ENCODE results near the gene FOXE1. TPM values are rescaled to one million over a fixed set of nuclear protein-coding genes. Genes with fewer than 3 reads are reported as not detected.

FOXE1 gene
- polyA plus RNA-seq, 2 donors = 3.5 to 6.5 TPM

DNA sequence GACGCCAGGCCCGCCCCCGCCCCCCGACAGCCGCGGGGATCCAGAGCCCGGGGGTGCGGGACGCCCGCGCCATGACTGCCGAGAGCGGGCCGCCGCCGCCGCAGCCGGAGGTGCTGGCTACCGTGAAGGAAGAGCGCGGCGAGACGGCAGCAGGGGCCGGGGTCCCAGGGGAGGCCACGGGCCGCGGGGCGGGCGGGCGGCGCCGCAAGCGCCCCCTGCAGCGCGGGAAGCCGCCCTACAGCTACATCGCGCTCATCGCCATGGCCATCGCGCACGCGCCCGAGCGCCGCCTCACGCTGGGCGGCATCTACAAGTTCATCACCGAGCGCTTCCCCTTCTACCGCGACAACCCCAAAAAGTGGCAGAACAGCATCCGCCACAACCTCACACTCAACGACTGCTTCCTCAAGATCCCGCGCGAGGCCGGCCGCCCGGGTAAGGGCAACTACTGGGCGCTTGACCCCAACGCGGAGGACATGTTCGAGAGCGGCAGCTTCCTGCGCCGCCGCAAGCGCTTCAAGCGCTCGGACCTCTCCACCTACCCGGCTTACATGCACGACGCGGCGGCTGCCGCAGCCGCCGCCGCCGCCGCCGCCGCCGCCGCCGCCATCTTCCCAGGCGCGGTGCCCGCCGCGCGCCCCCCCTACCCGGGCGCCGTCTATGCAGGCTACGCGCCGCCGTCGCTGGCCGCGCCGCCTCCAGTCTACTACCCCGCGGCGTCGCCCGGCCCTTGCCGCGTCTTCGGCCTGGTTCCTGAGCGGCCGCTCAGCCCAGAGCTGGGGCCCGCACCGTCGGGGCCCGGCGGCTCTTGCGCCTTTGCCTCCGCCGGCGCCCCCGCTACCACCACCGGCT, 1.0 kb downstream of the FOXE1 start:
- Histone ChIP-seq H3K27ac (ENCODE audit: low read depth in 2 of 2, low read length in 1 of 2) (peak overlapping the region; percentile 39 to 78), H3K27me3 (ENCODE audit: control insufficient read depth in 1 of 2, insufficient read depth in 2 of 2, low read length in 2 of 2) (peaks cover 0 to 32% of the 10 kb centered on the region in 2 donors), H3K4me3 (ENCODE audit: low read depth in 1 of 2, low read length in 2 of 2) (peak overlapping the region; percentile 65 to 77), H3K9me3 (ENCODE audit: control insufficient read depth in 2 of 2, insufficient read depth in 1 of 2, low read depth in 1 of 2, low read length in 1 of 2) (no peaks in the 10 kb centered on the region), H3K4me1 (ENCODE audit: control insufficient read depth in 2 of 2, insufficient read depth in 2 of 2, low read length in 1 of 2) (peaks cover 0 to 17% of the 10 kb centered on the region in 2 donors), H3K36me3 (ENCODE audit: control insufficient read depth in 2 of 2, insufficient read depth in 2 of 2, low read length in 1 of 2) (no peaks in the 10 kb centered on the region)
- WGBS, 2 donors = 3% methylated on average over 69 to 125 of the region's 125 CpGs

DNA sequence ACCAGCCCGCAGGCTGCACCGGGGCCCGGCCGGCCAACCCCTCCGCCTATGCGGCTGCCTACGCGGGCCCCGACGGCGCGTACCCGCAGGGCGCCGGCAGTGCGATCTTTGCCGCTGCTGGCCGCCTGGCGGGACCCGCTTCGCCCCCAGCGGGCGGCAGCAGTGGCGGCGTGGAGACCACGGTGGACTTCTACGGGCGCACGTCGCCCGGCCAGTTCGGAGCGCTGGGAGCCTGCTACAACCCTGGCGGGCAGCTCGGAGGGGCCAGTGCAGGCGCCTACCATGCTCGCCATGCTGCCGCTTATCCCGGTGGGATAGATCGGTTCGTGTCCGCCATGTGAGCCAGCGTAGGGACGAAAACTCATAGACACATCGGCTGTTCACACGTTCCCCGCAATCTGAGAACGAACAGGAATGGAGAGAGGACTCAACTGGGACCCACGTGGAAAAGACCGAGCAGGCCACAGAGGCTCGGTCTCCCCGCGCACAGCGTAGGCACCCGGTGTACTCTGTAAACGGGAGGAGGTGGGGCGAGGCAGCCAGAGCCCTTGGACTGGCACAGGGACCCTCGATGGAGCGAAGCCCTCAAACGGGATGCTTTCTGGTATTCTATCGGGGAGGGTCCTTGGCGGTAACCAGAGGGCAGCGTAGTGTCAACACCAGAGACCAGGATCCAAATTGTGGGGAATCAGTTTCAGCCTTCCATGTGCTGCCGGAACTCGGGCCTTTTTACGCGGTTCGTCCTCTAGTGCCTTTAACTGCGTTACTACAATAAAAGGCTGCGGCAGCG, 1.9 kb downstream of the FOXE1 start:
- Histone ChIP-seq H3K36me3 (ENCODE audit: control insufficient read depth in 2 of 2, insufficient read depth in 2 of 2, low read length in 1 of 2) (no peaks in the 10 kb centered on the region), H3K27ac (ENCODE audit: low read depth in 2 of 2, low read length in 1 of 2) (no peak overlapping the region), H3K4me3 (ENCODE audit: low read depth in 1 of 2, low read length in 2 of 2) (peak overlapping the region; percentile 65 to 77), H3K9me3 (ENCODE audit: control insufficient read depth in 2 of 2, insufficient read depth in 1 of 2, low read depth in 1 of 2, low read length in 1 of 2) (peaks cover 0 to 2% of the 10 kb centered on the region in 2 donors), H3K27me3 (ENCODE audit: control insufficient read depth in 1 of 2, insufficient read depth in 2 of 2, low read length in 2 of 2) (peaks cover 0 to 28% of the 10 kb centered on the region in 2 donors), H3K4me1 (ENCODE audit: control insufficient read depth in 2 of 2, insufficient read depth in 2 of 2, low read length in 1 of 2) (peaks cover 0 to 17% of the 10 kb centered on the region in 2 donors)
- 21 to 38% methylated on average over 64 to 71 of the region's 71 CpGs for WGBS, 2 donors

DNA sequence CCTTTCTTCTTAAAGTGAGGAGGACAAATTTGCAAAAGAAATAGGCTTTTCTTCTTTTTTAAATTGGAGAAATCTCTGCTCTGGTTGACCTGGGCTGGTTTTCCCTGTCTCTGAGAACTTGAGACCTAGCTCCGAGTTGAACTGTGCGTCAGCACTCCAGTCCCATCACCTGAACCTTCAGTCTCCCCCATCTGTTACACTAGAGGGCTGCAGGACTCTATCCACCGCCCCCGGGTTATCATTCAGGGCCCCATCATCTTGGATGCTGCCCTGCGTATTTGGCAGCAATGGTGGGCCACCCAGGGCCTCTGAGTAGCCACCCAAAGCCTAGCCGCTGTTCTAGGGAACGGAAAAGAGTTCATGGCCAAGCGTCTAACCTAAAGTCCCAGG, 2.5 kb downstream of the FOXE1 start:
- Histone ChIP-seq H3K9me3 (ENCODE audit: control insufficient read depth in 2 of 2, insufficient read depth in 1 of 2, low read depth in 1 of 2, low read length in 1 of 2) (peaks cover 0 to 2% of the 10 kb centered on the region in 2 donors), H3K27ac (ENCODE audit: low read depth in 2 of 2, low read length in 1 of 2) (no peak overlapping the region), H3K27me3 (ENCODE audit: control insufficient read depth in 1 of 2, insufficient read depth in 2 of 2, low read length in 2 of 2) (peaks cover 0 to 24% of the 10 kb centered on the region in 2 donors), H3K4me1 (ENCODE audit: control insufficient read depth in 2 of 2, insufficient read depth in 2 of 2, low read length in 1 of 2) (peaks cover 2 to 17% of the 10 kb centered on the region in 2 donors), H3K4me3 (ENCODE audit: low read depth in 1 of 2, low read length in 2 of 2) (no peak overlapping the region), H3K36me3 (ENCODE audit: control insufficient read depth in 2 of 2, insufficient read depth in 2 of 2, low read length in 1 of 2) (no peaks in the 10 kb centered on the region)
- 40 to 49% methylated on average over 8 of the region's 8 CpGs for WGBS, 2 donors

DNA sequence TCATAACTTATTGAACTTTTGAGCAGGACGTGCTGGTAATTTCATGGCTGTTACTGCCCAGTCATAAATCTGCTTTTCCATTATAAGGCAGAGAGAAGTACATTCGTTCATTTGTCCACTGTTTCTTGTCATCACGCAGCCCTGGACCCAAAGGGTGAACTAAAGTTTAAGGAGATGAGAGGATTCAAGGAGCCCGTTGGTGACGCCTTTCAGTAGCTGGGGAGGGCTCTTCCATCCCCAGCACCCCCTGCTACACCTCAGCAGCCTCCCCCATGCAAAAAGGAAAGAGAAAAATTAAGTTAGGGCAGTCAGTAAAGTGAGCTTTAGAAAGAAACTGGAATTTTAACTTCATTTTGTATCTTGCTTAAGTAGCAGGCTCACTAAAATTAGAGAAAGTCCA, 2.9 kb downstream of the FOXE1 start:
- peaks cover 0 to 24% of the 10 kb centered on the region in 2 donors for H3K27me3 ChIP-seq (ENCODE audit: control insufficient read depth in 1 of 2, insufficient read depth in 2 of 2, low read length in 2 of 2)
- 53 to 54% methylated on average over 5 of the region's 5 CpGs for WGBS, 2 donors
- peaks cover 2 to 17% of the 10 kb centered on the region in 2 donors for H3K4me1 ChIP-seq (ENCODE audit: control insufficient read depth in 2 of 2, insufficient read depth in 2 of 2, low read length in 1 of 2)
- no peak overlapping the region for H3K27ac ChIP-seq (ENCODE audit: low read depth in 2 of 2, low read length in 1 of 2)
- peaks cover 0 to 2% of the 10 kb centered on the region in 2 donors for H3K9me3 ChIP-seq (ENCODE audit: control insufficient read depth in 2 of 2, insufficient read depth in 1 of 2, low read depth in 1 of 2, low read length in 1 of 2)
- no peak overlapping the region for H3K4me3 ChIP-seq (ENCODE audit: low read depth in 1 of 2, low read length in 2 of 2)
- no peaks in the 10 kb centered on the region for H3K36me3 ChIP-seq (ENCODE audit: control insufficient read depth in 2 of 2, insufficient read depth in 2 of 2, low read length in 1 of 2)

DNA sequence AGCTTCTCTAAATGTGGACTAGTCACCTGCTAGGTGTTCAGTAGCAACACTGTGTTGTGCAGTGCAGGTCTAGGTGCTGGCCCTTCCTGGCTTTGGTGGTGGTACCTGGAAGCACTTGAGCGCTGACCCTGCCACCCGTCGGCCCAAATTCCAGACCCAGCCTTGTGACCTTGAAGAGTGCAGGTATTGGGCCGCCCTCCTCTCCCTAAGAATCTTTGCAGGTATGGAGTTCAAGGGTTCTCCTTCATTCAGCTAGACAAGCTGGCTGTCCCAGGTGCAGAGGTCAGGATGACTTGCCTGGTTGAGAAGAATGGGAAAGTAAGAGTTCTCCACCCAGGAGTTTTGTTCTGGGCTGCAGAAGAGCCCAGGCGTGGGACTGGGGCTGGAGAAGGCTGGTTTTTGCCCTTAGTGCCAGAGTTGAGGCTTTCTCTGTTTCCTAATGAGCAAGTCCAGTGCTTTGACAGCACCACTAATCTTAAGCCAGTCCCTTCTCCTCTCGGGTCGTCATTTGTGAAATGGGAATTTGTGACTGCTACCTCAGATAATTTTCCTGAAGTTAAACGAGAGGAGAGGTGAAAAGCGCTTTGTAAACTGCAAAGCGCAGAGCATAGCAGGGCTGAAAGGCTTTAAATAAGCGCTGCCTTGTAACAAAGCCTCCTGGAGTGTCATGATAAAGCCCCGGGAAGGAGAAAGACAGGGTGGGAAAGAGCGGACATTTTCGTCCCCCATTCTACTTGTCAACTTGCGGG, 4.0 kb downstream of the FOXE1 start:
- Histone ChIP-seq H3K36me3 (ENCODE audit: control insufficient read depth in 2 of 2, insufficient read depth in 2 of 2, low read length in 1 of 2) (no peaks in the 10 kb centered on the region), H3K9me3 (ENCODE audit: control insufficient read depth in 2 of 2, insufficient read depth in 1 of 2, low read depth in 1 of 2, low read length in 1 of 2) (peaks cover 0 to 2% of the 10 kb centered on the region in 2 donors), H3K4me3 (ENCODE audit: low read depth in 1 of 2, low read length in 2 of 2) (no peak overlapping the region), H3K27me3 (ENCODE audit: control insufficient read depth in 1 of 2, insufficient read depth in 2 of 2, low read length in 2 of 2) (peaks cover 0 to 24% of the 10 kb centered on the region in 2 donors), H3K27ac (ENCODE audit: low read depth in 2 of 2, low read length in 1 of 2) (no peak overlapping the region), H3K4me1 (ENCODE audit: control insufficient read depth in 2 of 2, insufficient read depth in 2 of 2, low read length in 1 of 2) (peaks cover 2 to 14% of the 10 kb centered on the region in 2 donors)
- 34 to 49% methylated on average over 15 of the region's 15 CpGs for WGBS, 2 donors

DNA sequence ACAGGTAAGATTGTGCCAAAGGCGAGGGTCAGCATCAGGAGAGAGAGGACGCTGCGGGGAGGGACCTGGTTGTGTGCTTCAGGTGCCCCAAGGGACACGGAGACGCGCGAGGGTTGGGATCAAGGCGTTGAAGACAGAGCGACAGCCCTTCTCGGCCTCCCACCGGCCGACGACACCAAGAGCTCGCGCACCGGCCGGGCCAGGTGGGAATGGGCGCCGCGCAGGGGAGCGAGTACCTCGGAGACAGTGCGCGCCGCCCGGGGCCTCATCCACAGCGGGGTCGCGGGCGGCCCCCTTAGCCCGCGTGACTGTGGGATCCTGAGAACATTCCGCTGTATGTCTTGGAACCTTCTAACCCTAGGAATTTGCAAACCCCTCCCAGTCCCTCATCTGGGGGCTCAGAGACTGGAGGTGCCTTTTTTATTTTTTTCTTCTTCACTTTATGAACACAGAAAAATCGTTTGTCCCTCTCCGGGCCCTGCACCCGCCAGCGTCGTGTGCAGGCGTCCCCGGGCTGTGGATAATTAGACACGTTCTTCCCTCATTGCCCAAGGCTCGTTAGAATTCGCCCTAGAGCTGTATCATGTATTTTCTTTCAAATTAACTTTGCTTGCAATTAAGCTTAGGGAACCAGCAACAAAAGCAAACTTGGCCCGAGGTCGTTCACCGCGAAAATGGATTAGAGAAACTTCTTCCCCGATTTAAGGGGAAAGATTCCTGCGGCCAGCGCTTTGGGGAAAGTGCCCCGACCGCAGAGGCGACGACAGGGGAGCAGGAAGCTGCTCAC, 4.8 kb downstream of the FOXE1 start:
- WGBS, 2 donors = 30 to 45% methylated on average over 54 of the region's 54 CpGs
- H3K36me3 ChIP-seq (ENCODE audit: control insufficient read depth in 2 of 2, insufficient read depth in 2 of 2, low read length in 1 of 2) = no peaks in the 10 kb centered on the region
- no peak overlapping the region for H3K4me3 ChIP-seq (ENCODE audit: low read depth in 1 of 2, low read length in 2 of 2)
- H3K4me1 ChIP-seq (ENCODE audit: control insufficient read depth in 2 of 2, insufficient read depth in 2 of 2, low read length in 1 of 2) = peaks cover 2 to 14% of the 10 kb centered on the region in 2 donors
- peaks cover 0 to 2% of the 10 kb centered on the region in 2 donors for H3K9me3 ChIP-seq (ENCODE audit: control insufficient read depth in 2 of 2, insufficient read depth in 1 of 2, low read depth in 1 of 2, low read length in 1 of 2)
- H3K27me3 ChIP-seq (ENCODE audit: control insufficient read depth in 1 of 2, insufficient read depth in 2 of 2, low read length in 2 of 2) = peaks cover 0 to 16% of the 10 kb centered on the region in 2 donors
- H3K27ac ChIP-seq (ENCODE audit: low read depth in 2 of 2, low read length in 1 of 2) = no peak overlapping the region

DNA sequence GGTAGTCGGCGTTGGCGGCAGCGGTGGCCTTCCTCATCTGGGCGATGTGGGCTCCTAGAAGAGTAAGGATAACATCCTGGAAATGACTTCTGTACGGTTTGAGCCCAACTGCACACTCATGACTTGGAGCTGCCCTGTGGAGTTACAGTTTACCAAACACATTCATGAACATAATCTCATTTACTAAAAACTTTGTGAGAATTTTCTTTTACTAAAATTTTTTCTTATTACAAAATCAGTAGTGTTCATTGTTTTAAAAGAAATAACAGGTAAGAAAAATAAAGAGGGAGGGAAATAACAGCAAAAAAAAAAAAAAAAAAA, 5.3 kb downstream of the FOXE1 start:
- no peak overlapping the region for H3K27ac ChIP-seq (ENCODE audit: low read depth in 2 of 2, low read length in 1 of 2)
- H3K4me3 ChIP-seq (ENCODE audit: low read depth in 1 of 2, low read length in 2 of 2) = no peak overlapping the region
- peaks cover 2 to 12% of the 10 kb centered on the region in 2 donors for H3K4me1 ChIP-seq (ENCODE audit: control insufficient read depth in 2 of 2, insufficient read depth in 2 of 2, low read length in 1 of 2)
- H3K27me3 ChIP-seq (ENCODE audit: control insufficient read depth in 1 of 2, insufficient read depth in 2 of 2, low read length in 2 of 2) = peaks cover 0 to 13% of the 10 kb centered on the region in 2 donors
- H3K36me3 ChIP-seq (ENCODE audit: control insufficient read depth in 2 of 2, insufficient read depth in 2 of 2, low read length in 1 of 2) = no peaks in the 10 kb centered on the region
- H3K9me3 ChIP-seq (ENCODE audit: control insufficient read depth in 2 of 2, insufficient read depth in 1 of 2, low read depth in 1 of 2, low read length in 1 of 2) = peaks cover 0 to 2% of the 10 kb centered on the region in 2 donors
- 22 to 44% methylated on average over 6 of the region's 6 CpGs for WGBS, 2 donors

DNA sequence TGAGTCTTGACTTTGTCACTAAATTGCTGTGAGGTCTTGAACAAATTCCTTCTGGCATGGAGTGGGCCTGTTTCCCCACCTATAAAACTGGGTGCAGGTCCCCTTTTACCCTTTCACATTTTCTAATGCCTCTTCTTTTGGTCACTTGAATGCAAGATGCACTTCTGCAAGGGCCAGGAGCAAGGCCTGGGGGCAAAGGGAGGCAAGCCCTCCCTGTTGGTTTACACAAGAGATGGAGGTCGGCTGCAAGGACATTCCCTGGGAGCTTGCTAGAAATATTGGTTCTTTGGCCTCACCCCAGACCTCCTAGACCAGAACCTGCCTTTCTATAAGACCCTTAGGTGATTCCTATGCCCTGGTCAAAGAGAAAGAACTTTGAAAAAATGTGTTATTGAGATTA, 5.8 kb downstream of the FOXE1 start:
- Histone ChIP-seq H3K4me3 (ENCODE audit: low read depth in 1 of 2, low read length in 2 of 2) (no peak overlapping the region), H3K4me1 (ENCODE audit: control insufficient read depth in 2 of 2, insufficient read depth in 2 of 2, low read length in 1 of 2) (peaks cover 2 to 13% of the 10 kb centered on the region in 2 donors), H3K36me3 (ENCODE audit: control insufficient read depth in 2 of 2, insufficient read depth in 2 of 2, low read length in 1 of 2) (no peaks in the 10 kb centered on the region), H3K9me3 (ENCODE audit: control insufficient read depth in 2 of 2, insufficient read depth in 1 of 2, low read depth in 1 of 2, low read length in 1 of 2) (peaks cover 0 to 2% of the 10 kb centered on the region in 2 donors), H3K27me3 (ENCODE audit: control insufficient read depth in 1 of 2, insufficient read depth in 2 of 2, low read length in 2 of 2) (peaks cover 0 to 12% of the 10 kb centered on the region in 2 donors), H3K27ac (ENCODE audit: low read depth in 2 of 2, low read length in 1 of 2) (no peak overlapping the region)
- 24 to 33% methylated on average over 1 of the region's 1 CpG for WGBS, 2 donors
